Fibroblast of skin of left biceps (primary cell): ENCODE data around the gene PLXND1.

Source experiments
- DNase-seq, 2 experiments: peaks; one replicate each; pipeline ENCODE4 v3.0.0-alpha.2; 2013; ENCODE audit warnings: low read depth in 2 of 2

Gene PLXND1

GRCh38 chr3:129602309-129602708 is 4.2 kb downstream of the PLXND1 start:
- no peak for DNase-seq

GRCh38 chr3:129601713-129602112 is 4.8 kb downstream of the PLXND1 start:
- DNase-seq = no peak

GRCh38 chr3:129600348-129600747 is 6.1 kb downstream of the PLXND1 start:
- no peak for DNase-seq

- no peak for DNase-seq
Measured at GRCh38 chr3:129599607-129600006, 6.9 kb downstream of the PLXND1 start.

- DNase-seq = no peak
Measured at GRCh38 chr3:129599073-129599472, 7.4 kb downstream of the PLXND1 start.

GRCh38 chr3:129598484-129598883 is 8.0 kb downstream of the PLXND1 start:
- DNase-seq = no peak

- no peak for DNase-seq
Measured at GRCh38 chr3:129598000-129598381, 8.5 kb downstream of the PLXND1 start.

- DNase-seq = no peak
Measured at GRCh38 chr3:129597087-129597999, 9.1 kb downstream of the PLXND1 start.

- DNase-seq = peak; percentile 83 to 88
Measured at GRCh38 chr3:129596194-129597086, 10.0 kb downstream of the PLXND1 start.

- DNase-seq = no peak
Measured at GRCh38 chr3:129595544-129596193, 10.8 kb downstream of the PLXND1 start.

GRCh38 chr3:129594907-129595390 is 11.5 kb downstream of the PLXND1 start:
- no peak for DNase-seq

GRCh38 chr3:129594409-129594808 is 12.1 kb downstream of the PLXND1 start:
- no peak for DNase-seq

- no peak for DNase-seq
Measured at GRCh38 chr3:129593595-129594339, 12.7 kb downstream of the PLXND1 start.

GRCh38 chr3:129593230-129593594 is 13.3 kb downstream of the PLXND1 start:
- DNase-seq = no peak

GRCh38 chr3:129592381-129593131 is 13.9 kb downstream of the PLXND1 start:
- no peak for DNase-seq

- no peak for DNase-seq
Measured at GRCh38 chr3:129591932-129592331, 14.5 kb downstream of the PLXND1 start.

GRCh38 chr3:129590215-129590614 is 16.3 kb downstream of the PLXND1 start:
- DNase-seq = no peak

- no peak for DNase-seq
Measured at GRCh38 chr3:129587566-129588210, 18.8 kb downstream of the PLXND1 start.

- no peak for DNase-seq
Measured at GRCh38 chr3:129586746-129587430, 19.6 kb downstream of the PLXND1 start.
